ENCODE measurements around the gene OR5I1. TPM values are rescaled to one million over a fixed set of nuclear protein-coding genes. Genes with fewer than 3 reads are reported as not detected.
"Not testable (repeated sequence)": the region's sequence is repeated elsewhere in the genome, so short reads cannot be mapped to it uniquely, and the experiment has no call there.

The OR5I1 gene
- total and polyA plus RNA-seq, 2 donors (not counting 1 experiment from before 2014, with no cell fraction given), result not detected

GRCh38 chr11:55914482-55914881, 21.7 kb downstream of the OR5I1 start, which contains the start of gene OR5W2:
Gene OR5W2 (minus strand): TSS chr11:55914582. CDS start chr11:55914582, 0 bp downstream.
- TF ChIP-seq EZH2 (IDR thresholded peaks at IDR 0.05; ENCODE audit: low read length, missing control alignments) (no peak), CTCF (conservative IDR thresholded peaks at IDR 0.05 in 1 of 2, IDR thresholded peaks at IDR 0.05 in 1 of 2; ENCODE audit: low read depth in 1 of 2, low read length in 2 of 2) (no peak)

GRCh38 chr11:55902308-55902707, 33.9 kb downstream of the OR5I1 start:
- Histone ChIP-seq H3K27me3 (ENCODE audit: control insufficient read depth, insufficient read depth, low read length) (no peaks in the 10 kb centered on the region), H2AFZ (ENCODE audit: low read length) (no peak overlapping the region), H3K9ac (ENCODE audit: insufficient read depth, low read length) (no peak overlapping the region), H3K79me2 (ENCODE audit: control insufficient read depth, insufficient read depth, low read length) (no peaks in the 10 kb centered on the region), H3K4me1 (ENCODE audit: control insufficient read depth, extremely low read depth, insufficient read depth, low read length) (no peaks in the 10 kb centered on the region), H3K4me3 (replicated peaks in 1 of 4; ENCODE audit: control extremely low read depth in 1 of 4, insufficient read depth in 1 of 4, low read depth in 3 of 4, low read length in 4 of 4) (no peak overlapping the region), H3K4me2 (ENCODE audit: extremely low read depth, insufficient read depth, low read length) (no peak overlapping the region), H4K20me1 (ENCODE audit: control insufficient read depth, extremely low read depth, insufficient read depth, low read length) (no peaks in the 10 kb centered on the region), H3K36me3 (ENCODE audit: control insufficient read depth, insufficient read depth, low read length) (no peaks in the 10 kb centered on the region), H3K27ac (ENCODE audit: insufficient read depth, low read length) (no peak overlapping the region), H3K9me3 (ENCODE audit: control insufficient read depth, insufficient read depth, low read depth, low read length) (no peaks in the 10 kb centered on the region)
- TF ChIP-seq CTCF (conservative IDR thresholded peaks at IDR 0.05 in 1 of 2, IDR thresholded peaks at IDR 0.05 in 1 of 2; ENCODE audit: low read depth in 1 of 2, low read length in 2 of 2) (no peak), EZH2 (IDR thresholded peaks at IDR 0.05; ENCODE audit: low read length, missing control alignments) (no peak)
- DNase-seq (ENCODE audit: low read depth in 2 of 2), result no peak

More at GRCh38 chr11:55914482-55914881, 21.7 kb downstream of the OR5I1 start, which contains the start of gene OR5W2:
- no peaks in the 10 kb centered on the region for H3K9me3 ChIP-seq (ENCODE audit: control insufficient read depth, insufficient read depth, low read depth, low read length)
- H3K36me3 ChIP-seq (ENCODE audit: control insufficient read depth, insufficient read depth, low read length), result no peaks in the 10 kb centered on the region
- no peak within 1 kb of the TSS for H2AFZ ChIP-seq (ENCODE audit: low read length)
- H4K20me1 ChIP-seq (ENCODE audit: control insufficient read depth, extremely low read depth, insufficient read depth, low read length), result no peaks in the 10 kb centered on the region
- H3K4me3 ChIP-seq (replicated peaks in 1 of 4; ENCODE audit: control extremely low read depth in 1 of 4, insufficient read depth in 1 of 4, low read depth in 3 of 4, low read length in 4 of 4), result no peak within 1 kb of the TSS
- no peaks in the 10 kb centered on the region for H3K27me3 ChIP-seq (ENCODE audit: control insufficient read depth, insufficient read depth, low read length)
- H3K4me1 ChIP-seq (ENCODE audit: control insufficient read depth, extremely low read depth, insufficient read depth, low read length), result no peaks in the 10 kb centered on the region
- no peak within 1 kb of the TSS for H3K4me2 ChIP-seq (ENCODE audit: extremely low read depth, insufficient read depth, low read length)
- no peaks in the 10 kb centered on the region for H3K79me2 ChIP-seq (ENCODE audit: control insufficient read depth, insufficient read depth, low read length)
- no peak for DNase-seq (ENCODE audit: low read depth in 2 of 2)
- no peak within 1 kb of the TSS for H3K27ac ChIP-seq (ENCODE audit: insufficient read depth, low read length)
- no peak within 1 kb of the TSS for H3K9ac ChIP-seq (ENCODE audit: insufficient read depth, low read length)

- no peaks in the 10 kb centered on the region for H3K79me2 ChIP-seq (ENCODE audit: control insufficient read depth, insufficient read depth, low read length)
- H3K9me3 ChIP-seq (ENCODE audit: control insufficient read depth, insufficient read depth, low read depth, low read length), result no peaks in the 10 kb centered on the region
- no peaks in the 10 kb centered on the region for H3K36me3 ChIP-seq (ENCODE audit: control insufficient read depth, insufficient read depth, low read length)
- no peak overlapping the region for H3K27ac ChIP-seq (ENCODE audit: insufficient read depth, low read length)
- H4K20me1 ChIP-seq (ENCODE audit: control insufficient read depth, extremely low read depth, insufficient read depth, low read length), result no peaks in the 10 kb centered on the region
- TF ChIP-seq EZH2 (IDR thresholded peaks at IDR 0.05; ENCODE audit: low read length, missing control alignments), result no peak
- H3K27me3 ChIP-seq (ENCODE audit: control insufficient read depth, insufficient read depth, low read length), result no peaks in the 10 kb centered on the region
- H3K4me1 ChIP-seq (ENCODE audit: control insufficient read depth, extremely low read depth, insufficient read depth, low read length), result no peaks in the 10 kb centered on the region
- no peak overlapping the region for H3K9ac ChIP-seq (ENCODE audit: insufficient read depth, low read length)
- H3K4me3 ChIP-seq (replicated peaks in 1 of 4; ENCODE audit: control extremely low read depth in 1 of 4, insufficient read depth in 1 of 4, low read depth in 3 of 4, low read length in 4 of 4), result no peak overlapping the region
- H2AFZ ChIP-seq (ENCODE audit: low read length), result no peak overlapping the region
- no peak overlapping the region for H3K4me2 ChIP-seq (ENCODE audit: extremely low read depth, insufficient read depth, low read length)
- no peak for DNase-seq (ENCODE audit: low read depth in 2 of 2)
These were observed 41.0 kb downstream of the OR5I1 start for GRCh38 chr11:55895216-55895615.

- not testable (repeated sequence) for H3K9ac ChIP-seq (ENCODE audit: insufficient read depth, low read length); H3K27ac ChIP-seq (ENCODE audit: insufficient read depth, low read length); H4K20me1 ChIP-seq (ENCODE audit: control insufficient read depth, extremely low read depth, insufficient read depth, low read length); H3K36me3 ChIP-seq (ENCODE audit: control insufficient read depth, insufficient read depth, low read length); H3K4me2 ChIP-seq (ENCODE audit: extremely low read depth, insufficient read depth, low read length); H3K9me3 ChIP-seq (ENCODE audit: control insufficient read depth, insufficient read depth, low read depth, low read length); H3K4me1 ChIP-seq (ENCODE audit: control insufficient read depth, extremely low read depth, insufficient read depth, low read length); H2AFZ ChIP-seq (ENCODE audit: low read length); H3K79me2 ChIP-seq (ENCODE audit: control insufficient read depth, insufficient read depth, low read length); H3K27me3 ChIP-seq (ENCODE audit: control insufficient read depth, insufficient read depth, low read length); DNase-seq (ENCODE audit: low read depth in 2 of 2); H3K4me3 ChIP-seq (replicated peaks in 1 of 4; ENCODE audit: control extremely low read depth in 1 of 4, insufficient read depth in 1 of 4, low read depth in 3 of 4, low read length in 4 of 4)
These were observed 50.7 kb downstream of the OR5I1 start for GRCh38 chr11:55885481-55885880.

Data from fibroblast of lung (primary cell).